Stimulated activated naive CD4-positive, alpha-beta T cell treated with Interleukin-2 at 50 U/mL for 16 hours (primary cell): Measurements from ENCODE around the gene EVA1C.
"Not testable (repeated sequence)": the region's sequence is repeated elsewhere in the genome, so short reads cannot be mapped to it uniquely, and the experiment has no call there.

ENCODE experiments used
- DNase-seq: peaks from one replicate; lab custom pipeline; 2025; lab: John Stamatoyannopoulos, UW

Gene EVA1C, protein sequence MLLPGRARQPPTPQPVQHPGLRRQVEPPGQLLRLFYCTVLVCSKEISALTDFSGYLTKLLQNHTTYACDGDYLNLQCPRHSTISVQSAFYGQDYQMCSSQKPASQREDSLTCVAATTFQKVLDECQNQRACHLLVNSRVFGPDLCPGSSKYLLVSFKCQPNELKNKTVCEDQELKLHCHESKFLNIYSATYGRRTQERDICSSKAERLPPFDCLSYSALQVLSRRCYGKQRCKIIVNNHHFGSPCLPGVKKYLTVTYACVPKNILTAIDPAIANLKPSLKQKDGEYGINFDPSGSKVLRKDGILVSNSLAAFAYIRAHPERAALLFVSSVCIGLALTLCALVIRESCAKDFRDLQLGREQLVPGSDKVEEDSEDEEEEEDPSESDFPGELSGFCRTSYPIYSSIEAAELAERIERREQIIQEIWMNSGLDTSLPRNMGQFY

DNA sequence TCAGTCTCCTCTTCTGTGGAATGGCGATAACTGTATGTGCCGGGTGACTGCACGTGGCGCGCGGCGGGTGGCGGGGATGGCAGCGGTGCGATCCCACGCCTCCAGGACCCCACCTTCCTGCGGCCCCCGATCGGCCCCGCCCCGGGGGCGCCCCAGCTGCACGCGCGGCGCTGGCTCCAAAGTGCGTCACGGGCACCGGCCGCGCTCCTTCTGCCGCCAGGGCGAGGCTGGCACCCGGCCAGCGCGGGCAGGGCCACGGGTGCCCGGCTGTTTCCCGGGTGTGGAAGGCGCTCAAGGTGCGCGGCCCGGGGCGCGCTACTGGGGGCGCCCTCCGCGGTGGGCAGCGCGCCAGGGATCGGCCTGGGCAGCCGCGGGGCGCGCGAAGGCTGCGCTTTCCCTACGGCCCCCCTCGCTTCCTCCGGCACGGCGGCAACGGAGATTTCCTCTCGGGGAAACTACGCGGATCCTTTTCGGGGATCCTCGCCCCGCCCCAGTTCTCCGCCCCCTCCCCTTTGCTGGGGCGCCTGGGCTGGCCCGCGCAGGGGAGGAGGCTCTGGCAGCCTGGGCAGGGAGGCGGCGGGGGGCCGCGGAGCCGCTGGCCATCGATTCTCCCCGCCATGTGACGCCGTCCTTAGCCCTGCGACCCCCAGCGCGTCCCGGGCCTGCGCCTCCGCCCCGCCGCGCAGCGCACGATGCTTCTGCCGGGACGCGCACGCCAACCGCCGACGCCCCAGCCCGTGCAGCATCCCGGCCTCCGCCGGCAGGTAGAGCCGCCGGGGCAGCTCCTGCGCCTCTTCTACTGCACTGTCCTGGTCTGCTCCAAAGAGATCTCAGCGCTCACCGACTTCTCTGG lies at the start of gene EVA1C:
Gene EVA1C (plus strand): TSS at position 545 of the 853 bp plus-strand sequence. CDS start 148 bp downstream, at position 693.
- DNase-seq: peak; percentile 73

DNA sequence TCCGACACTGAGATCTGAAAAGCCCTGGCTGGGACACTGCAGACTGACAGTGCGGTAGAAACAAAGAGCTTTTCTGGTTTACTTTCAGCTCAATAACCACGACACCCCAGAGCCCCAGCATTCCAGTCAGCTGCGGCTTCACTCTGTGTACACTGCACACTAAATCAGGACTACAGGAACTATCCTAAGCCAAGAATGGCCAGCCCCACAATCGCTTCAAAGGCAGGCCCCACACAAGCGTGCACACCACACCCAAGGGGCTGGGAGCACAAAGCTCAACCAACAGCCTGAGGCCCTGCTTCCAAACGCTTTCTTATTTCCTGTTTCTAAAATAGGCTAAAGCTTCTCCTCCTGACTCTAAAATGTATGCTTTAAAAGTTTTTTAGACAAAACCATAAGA lies 48.1 kb upstream of the EVA1C start:
- DNase-seq: no peak

DNA sequence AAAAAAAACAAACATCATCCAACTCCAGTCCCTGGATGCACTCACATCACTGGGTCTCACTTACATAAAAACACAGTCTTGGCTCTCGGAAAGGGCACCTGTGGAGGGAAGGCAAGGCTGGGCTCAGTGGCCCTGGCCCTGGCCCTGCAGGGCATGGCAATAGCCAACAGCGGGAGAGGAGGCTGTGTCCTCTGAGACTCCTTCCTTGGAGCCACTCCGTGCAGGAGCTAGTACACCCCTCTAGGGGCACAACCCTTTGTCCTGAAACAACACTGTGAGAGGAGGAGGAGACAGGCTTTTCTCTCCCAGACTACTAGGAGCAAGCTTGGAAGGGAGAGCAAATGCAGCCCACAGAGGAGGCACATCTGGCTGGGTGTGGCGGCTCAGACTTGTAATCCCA lies 47.7 kb upstream of the EVA1C start:
- DNase-seq: no peak

DNA sequence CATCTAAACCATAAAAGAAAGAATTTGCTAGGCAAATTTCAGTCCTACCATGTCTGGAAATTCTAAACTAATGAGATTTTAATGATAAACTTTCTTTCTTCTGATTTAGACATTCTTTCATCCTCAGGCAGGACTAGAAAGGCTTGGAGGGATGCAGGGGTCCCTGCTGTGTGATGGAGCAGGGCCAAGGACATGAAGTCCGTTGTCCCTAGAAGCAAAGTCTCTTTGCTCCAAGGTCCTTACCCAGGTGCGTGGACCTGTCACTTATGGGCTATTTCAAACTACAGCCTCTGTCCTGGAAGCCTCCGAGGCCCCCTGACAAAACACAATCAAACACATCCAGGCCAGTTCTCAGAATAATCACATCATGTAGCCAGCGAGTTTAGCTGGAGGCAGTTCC lies 46.3 kb upstream of the EVA1C start:
- DNase-seq: no peak

DNA sequence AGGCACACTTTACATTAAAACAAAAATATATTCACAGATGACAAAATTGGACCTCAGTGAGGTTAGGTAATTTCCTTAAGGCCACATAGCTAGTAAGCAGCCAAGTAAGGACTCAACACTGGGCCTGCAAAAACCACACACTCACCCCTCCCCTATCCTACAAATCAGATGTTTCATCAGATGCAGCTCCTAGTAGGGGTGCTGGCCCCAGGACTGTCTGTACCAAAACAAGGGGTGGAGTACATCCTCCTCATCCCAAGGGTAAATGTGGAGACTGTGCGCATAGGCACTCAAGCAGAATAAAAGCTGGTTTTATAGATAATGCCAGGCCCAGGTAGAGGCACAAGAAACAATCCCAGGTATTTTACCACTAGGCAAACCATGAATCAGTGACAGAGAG lies 45.3 kb upstream of the EVA1C start:
- no peak for DNase-seq

DNA sequence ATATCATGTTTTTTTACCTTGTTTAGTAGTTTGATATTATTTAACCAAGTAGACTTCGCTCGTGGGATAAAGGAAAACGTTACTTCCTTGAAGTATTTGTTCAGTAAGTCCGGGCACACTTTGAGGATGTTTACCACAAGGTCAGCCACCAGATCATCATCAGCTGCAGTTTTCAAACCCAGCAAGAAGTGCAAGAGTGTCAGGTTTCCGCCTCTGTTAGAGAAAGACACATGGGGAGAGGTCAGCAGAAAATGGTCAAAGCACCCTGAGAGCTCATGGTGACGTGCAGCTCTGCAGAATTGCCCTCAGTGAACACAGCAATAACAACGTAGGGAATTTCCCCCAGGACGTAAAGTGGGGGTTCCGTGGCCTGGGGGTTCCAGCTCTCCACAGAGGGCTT lies 44.1 kb upstream of the EVA1C start:
- DNase-seq: no peak

DNA sequence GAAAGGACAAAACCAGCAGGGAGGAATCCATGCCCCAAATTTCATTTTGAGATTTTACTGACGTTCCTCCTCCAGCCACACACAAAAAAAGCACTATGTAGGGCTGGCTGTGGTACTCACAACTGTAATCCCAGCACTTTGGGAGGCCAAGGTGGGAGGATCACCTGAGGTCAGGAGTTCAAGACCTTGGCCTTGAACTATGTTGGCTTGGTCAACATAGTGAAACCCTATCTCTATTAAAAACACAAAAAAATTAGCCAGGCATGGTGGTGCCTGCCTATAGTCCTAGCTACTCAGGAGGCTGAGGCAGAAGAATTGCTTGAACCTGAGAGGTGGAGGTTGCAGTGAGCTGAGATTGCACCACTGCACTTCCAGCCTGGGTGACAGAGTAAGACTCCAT lies 43.5 kb upstream of the EVA1C start:
- DNase-seq: not testable (repeated sequence)

DNA sequence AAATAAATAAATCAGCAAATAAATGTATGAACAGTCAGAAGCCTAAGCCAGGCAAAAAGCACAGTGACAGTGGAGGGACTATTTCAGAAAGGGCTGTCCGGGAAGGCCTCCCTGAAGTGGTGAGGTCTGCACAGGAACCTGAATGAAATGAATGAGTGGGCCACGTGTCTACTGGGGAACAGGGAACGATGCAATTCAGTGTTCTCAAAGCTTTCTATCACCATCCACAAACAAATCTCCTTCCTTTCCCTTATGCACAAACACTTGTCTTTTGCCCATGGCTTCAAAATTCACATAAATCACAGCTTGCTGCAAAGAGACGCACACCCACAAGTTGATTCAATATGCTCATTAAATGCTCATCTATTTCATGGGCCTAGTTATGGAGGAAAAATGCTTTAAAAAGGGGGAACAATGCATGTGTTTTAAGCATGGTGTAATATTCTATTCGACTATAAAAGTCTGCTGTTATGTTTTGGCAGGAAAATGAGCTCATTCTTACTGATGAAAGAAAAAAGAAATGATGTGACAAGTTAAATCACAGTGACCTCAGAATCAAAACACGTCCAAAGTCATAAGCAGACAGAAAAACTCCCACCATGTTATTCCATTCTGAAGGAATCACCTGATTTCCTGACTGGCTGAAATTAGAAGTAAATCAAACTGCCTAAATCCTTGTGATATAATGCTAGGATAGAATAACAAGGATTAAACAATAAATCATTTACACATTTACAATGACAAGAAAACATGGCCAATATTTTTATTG lies 41.3 kb upstream of the EVA1C start:
- DNase-seq: no peak

DNA sequence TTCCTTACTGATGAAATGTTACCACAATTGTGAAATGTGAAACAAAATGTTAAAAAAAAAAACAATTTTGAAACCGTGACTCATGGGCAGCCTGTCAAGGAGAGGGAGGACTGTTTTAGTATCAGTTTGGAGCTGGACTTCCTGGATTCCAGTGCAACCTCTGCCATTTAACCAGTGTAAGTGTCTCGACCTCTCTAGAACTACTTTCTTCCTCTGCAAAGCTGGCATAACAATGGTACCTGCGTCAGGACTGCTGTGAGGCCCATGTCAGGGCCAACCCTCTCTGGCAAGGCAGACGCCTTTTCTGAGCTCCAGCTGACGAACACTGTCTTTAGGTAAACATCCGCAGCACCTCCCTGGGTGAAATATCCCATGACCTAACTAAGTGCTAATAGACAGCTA lies 40.6 kb upstream of the EVA1C start:
- no peak for DNase-seq

DNA sequence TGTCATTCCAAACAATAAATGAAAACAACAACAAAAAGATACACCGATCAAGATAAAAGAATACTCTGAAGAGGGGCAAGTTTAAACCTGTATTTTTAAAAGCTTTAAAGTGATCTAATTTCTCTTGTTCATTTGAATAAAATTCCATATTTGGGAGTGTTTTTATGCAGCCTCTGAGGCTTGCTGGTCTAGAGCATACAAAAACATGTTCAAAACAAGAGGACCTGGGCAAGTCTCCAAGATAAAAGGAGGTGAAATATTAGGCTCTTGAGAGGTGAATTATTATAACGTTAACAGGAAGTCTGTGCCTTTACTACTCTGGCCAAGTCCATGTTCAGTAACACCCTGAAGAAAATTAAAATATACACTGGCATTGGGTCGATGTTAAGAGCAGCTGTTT lies 39.8 kb upstream of the EVA1C start:
- DNase-seq: no peak

DNA sequence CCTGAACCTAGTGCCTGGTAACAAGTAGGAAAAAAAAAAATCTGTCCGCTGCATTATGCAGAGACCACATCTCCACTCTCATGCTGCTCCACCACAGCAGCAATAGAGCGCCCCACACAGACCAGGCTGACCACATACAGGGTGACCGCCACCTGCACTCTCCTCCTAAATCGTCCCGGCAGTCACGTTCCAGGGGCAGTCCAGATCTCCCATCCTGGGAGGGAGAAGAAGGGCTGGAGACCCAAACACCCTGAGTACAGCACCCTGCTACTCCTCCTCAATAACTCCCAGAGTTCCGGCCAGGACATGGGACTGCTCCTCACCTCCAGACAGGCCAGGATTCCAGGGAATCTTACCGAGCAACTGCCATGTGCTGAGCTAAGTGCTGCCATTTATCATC lies 35.0 kb upstream of the EVA1C start:
- DNase-seq: no peak

DNA sequence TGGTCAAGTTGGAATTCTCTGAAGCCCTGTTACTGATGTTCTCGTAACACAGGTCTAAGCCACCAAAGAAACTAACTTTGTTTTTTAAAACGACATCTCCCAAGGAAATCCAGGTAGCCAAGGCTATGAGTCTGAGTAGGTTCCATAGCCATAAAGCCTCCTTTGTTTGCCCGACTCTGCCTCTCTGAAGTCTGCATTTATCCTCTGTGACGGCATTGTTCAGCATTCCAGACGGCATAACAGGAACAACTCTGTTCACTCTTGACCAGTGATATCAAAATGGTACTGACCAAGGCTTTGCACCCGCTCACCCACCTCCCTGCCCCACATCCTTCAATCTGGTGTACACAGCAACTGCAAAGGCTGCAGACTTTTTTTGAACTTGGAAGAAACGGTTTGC lies 34.5 kb upstream of the EVA1C start:
- DNase-seq: no peak

DNA sequence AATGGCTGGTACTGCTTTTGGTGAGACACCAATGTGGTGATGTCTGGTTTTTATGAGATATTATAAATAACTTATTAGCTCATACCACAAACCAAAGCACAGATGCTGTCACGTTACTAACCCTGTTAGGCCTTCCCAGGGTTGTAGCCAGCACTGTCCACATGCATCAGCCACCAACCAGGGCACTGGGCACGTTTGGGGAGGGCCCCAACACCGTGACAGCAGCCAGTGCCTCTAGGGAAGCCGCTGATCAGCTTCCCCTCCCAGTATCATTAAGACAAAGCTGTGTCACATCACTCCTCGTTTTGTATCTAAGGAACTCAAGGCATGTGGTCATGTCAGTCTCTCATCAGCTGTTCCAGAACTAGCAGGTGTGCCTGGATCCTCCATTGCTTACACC lies 33.5 kb upstream of the EVA1C start:
- no peak for DNase-seq

DNA sequence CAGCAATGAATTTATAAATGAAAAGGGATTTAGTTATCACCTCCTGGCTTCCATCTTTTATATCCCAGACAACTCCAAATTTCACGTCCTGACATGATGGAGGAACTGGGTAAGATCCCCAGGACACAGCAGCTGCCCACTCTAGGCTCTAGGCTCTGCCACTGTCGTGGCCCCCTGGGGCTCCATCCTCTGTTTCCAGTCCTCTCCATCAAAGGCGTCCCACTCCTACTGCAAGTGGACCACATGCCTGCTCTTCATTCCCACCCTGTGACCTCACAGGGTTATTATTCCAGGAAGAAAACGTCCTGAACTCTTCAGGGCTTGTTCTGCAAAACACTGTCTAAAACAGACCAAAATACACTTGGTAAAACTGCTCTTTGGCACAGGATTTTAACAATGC lies 31.6 kb upstream of the EVA1C start:
- DNase-seq: no peak

DNA sequence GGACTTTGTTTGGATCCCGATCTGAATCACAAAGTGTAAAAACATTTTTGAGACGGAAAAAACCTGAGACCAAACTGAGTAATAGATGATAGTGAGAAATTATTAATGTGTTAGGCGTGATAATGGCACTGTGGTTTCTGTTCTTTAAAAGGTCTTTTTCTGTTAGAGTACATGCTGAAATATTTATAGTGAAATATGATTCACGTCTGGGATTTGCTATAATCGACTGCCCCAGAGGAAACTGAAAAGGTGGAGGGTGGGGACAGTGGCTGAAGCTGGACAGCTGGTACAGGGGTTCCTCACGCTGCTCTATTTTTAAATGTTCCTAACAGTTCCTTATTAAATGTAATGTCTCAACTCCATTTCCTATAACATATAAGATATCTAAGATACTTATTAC lies 30.9 kb upstream of the EVA1C start:
- DNase-seq: no peak

DNA sequence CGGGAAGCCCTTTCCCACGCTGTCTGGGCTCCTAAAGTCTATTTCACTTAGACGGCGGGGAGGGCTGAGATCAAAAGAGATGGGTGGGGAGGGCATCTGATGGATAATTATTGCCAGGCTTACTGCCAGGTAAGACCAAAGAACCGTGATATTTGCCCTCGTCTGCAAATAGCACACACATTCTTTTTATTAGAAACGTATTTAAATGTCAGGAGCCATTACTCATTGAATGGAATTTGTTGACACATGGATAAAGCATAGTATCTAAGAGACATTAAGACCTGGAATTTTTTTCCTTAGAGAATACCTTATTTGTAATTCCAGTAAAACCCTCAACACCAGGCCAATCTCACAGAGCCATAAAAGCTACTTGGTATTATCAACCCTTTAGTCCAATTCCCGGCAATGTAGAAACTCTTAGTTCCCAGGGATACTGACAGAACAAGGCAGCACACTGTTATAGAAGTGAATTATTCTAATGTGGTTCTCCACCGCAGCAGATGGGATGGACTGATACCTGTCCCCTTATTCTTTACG lies 30.3 kb upstream of the EVA1C start:
- DNase-seq: no peak

DNA sequence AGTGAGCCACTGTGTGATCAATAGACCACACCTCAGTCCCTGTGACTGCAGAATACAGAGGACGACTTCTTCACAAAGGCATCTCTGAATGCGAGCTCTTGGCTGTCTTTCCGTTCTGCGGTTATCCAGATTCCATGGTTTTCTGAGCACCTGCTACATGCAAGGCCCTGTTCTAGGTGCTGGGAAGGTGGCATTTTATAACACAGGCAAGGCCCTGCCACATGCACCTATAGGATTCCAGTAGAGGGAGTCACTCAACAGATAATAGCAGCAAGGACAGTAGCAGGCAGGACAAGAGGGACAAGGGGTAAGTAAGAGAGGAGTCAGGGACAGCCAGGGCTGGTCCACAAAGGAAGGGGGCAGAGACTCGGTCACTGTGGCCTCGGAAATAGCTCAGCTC lies 28.7 kb upstream of the EVA1C start:
- no peak for DNase-seq

DNA sequence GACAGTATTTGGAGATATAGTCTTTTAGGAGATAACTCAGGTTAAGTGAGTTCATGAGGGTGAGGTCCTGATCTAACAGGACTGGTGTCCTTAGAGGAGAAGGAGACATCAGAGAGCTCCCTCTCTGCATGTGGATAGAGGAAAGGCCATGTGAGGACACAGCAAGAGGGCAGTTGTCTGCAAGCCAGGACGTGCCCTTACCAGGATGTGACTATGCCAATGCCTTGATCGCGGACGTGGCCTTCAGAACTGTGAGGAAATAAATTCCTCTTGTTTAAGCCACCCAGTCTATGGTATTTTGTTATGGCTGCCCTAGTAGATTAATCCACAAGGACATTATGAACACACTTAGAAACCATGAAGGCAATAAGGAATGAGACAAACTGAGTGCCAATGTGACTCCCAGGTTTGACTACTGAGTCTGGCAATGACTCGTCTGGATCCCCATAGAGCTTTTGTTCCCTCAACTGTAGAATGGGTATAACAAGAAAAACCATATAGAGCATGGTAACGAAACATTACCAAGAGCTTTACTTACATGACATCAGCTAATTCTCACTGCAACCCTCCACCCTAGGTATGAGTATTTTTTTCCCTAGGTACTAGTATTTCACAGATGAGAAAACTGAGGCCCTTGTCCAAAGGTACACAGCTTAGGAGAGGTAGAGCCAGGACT lies 26.2 kb upstream of the EVA1C start:
- no peak for DNase-seq

DNA sequence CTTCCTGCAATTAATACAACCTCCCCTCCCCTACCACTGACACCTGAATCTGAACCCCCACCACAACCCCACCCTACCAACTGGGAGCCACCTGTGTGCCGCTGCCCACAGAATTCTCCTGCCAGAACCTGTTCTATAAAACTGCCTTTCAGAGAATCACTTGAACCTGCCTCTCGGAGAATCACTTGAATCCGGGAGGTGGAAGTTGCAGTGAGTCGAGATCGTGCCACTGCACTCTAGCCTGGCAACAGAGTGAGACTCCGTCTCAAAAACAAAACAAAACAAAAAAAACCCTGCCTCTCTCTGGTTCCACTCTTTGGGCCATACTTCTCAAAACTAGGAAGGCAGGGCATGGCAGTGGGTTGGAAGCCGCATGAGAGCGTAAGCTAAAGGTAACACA lies 25.4 kb upstream of the EVA1C start:
- no peak for DNase-seq

DNA sequence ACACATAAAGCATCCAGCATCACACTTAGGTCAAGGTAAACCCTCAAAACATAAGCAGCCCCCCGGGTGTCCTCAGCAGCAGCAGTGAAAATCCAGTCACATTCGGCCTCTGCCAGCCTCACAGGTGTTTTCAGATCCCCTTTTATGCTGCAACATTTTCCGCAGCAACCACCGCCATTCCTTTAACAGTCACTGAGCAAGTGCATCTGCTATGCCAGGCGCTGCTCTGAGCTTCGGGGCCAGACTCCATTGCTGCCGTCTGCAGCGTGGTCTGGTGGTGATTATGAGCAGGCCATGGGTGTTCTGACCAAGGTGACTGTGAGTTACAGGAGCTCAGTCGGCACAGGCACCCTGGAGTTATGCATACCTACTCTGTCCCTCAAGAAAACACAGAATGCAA lies 24.2 kb upstream of the EVA1C start:
- no peak for DNase-seq

DNA sequence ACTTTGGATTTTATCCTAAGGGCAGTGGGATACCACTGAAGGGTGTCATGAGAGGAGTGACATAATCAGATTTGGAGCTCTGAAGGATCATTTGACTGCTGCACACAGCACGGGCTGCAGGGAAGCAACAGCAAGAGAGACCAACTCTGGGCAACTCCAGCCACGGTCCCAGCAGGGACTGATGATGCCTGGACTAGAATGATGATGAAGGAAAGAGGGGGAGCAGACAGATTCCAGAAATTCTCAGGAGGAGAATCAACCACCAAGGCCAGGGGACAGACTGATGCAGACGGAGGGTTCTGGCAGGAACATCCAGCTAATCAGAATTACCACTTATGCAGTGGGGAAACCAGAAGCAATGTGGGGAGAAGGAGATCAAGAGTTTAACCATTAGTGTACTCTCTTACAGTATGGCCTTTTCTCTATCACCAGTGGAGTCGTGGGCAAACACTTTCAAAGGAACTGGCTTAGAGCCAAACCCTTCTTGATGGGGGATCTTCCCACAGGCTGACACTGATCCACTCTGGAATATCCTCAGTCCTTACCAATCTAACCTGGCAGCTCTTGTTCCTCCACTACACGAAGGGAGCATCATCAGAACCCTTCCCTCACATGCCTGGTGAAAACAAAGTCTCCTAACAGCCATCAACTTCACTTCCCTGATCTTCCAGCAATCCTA lies 23.0 kb upstream of the EVA1C start:
- DNase-seq: no peak
